Kidney epithelial cell (primary cell): ENCODE data around the gene PCMTD2. TPM values are rescaled to one million over a fixed set of nuclear protein-coding genes. Genes with fewer than 3 reads are reported as not detected.
A peak's percentile ranks its signal among the peaks of the same experiment; 100 is the strongest.

Experiments
- DNase-seq: peaks from one replicate; pipeline ENCODE4 v3.0.0-alpha.2; 2010; ENCODE audit warnings: low read depth
- H3K27me3 ChIP-seq: 2 replicates; pipeline ENCODE4 v1.6.0; 2011; ENCODE audit warnings: low read length; ENCODE audit not compliant: control insufficient read depth, insufficient read depth
- H3K36me3 ChIP-seq: 2 replicates; pipeline ENCODE4 v1.5.1; 2011; ENCODE audit warnings: low read length; ENCODE audit not compliant: control insufficient read depth, insufficient read depth
- H3K4me3 ChIP-seq: 2 replicates; pipeline ENCODE4 v1.5.1; 2011; ENCODE audit warnings: low read depth, mild to moderate bottlenecking, control low read depth, low read length
- total RNA-seq: library from RNA; depleted of rRNA; stranded (reverse); fragments of >200 nt; gene quantifications from 2 replicates; pipeline ENCODE4 v1.2.3, GENCODE V29; 2015
- TF ChIP-seq, protein P1 (sequence below): IDR thresholded peaks from 2 replicates; pipeline ENCODE4 v1.5.1; 2011; ENCODE audit warnings: mild to moderate bottlenecking, moderate library complexity, low read length, control low read depth, inconsistent platforms; ENCODE audit not compliant: insufficient read depth, poor library complexity, severe bottlenecking

Gene PCMTD2
- total RNA-seq, 1 donor from 2014 or later, result 53.8 TPM

DNA sequence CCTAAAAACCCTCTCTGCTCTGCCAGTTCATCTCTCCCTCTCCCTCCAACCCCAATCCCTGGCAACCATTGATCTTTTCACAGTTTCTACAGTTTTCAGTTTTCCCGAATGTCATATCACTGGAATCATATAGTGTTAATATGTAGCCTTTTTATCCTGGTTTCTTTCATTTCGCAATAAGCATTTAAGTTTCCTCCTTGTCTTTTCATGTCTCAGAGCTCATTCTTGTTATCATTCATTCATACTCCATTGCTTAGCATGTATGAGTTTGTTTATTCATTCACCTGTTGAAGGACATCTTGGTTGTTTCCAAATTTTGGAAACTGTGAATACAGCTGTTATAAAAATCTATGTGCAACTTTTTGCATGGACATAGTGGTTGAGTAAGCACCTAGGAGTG is 5.5 kb upstream of the PCMTD2 start:
- TF ChIP-seq, protein P1, sequence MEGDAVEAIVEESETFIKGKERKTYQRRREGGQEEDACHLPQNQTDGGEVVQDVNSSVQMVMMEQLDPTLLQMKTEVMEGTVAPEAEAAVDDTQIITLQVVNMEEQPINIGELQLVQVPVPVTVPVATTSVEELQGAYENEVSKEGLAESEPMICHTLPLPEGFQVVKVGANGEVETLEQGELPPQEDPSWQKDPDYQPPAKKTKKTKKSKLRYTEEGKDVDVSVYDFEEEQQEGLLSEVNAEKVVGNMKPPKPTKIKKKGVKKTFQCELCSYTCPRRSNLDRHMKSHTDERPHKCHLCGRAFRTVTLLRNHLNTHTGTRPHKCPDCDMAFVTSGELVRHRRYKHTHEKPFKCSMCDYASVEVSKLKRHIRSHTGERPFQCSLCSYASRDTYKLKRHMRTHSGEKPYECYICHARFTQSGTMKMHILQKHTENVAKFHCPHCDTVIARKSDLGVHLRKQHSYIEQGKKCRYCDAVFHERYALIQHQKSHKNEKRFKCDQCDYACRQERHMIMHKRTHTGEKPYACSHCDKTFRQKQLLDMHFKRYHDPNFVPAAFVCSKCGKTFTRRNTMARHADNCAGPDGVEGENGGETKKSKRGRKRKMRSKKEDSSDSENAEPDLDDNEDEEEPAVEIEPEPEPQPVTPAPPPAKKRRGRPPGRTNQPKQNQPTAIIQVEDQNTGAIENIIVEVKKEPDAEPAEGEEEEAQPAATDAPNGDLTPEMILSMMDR, result no peak
- H3K27me3 ChIP-seq, result peaks cover 5% of the 10 kb centered on the region
- no peak for DNase-seq
- H3K36me3 ChIP-seq, result no peaks in the 10 kb centered on the region
- H3K4me3 ChIP-seq, result no peak overlapping the region

DNA sequence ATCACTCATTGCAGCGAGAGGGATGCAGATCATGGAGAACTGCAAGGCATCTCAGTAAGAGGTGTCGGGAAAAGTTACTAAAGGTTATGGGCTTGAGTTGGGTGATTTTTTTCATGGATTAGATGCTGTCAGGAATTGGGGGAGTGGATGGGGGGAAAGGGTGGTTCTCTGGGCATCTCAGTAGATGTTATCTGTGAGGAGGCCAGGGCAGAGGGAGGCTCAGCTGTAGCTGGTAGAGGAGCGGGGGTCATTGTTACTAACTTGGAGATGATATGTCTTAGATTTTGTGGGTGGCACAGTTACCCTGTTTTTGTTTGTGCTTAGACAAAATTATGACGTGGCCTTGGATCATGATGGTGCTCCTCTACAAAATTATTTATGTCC is 2.6 kb upstream of the PCMTD2 start:
- TF ChIP-seq, protein P1, result no peak
- Histone ChIP-seq H3K36me3 (no peaks in the 10 kb centered on the region), H3K27me3 (peaks cover 5% of the 10 kb centered on the region), H3K4me3 (no peak overlapping the region)
- no peak for DNase-seq

DNA sequence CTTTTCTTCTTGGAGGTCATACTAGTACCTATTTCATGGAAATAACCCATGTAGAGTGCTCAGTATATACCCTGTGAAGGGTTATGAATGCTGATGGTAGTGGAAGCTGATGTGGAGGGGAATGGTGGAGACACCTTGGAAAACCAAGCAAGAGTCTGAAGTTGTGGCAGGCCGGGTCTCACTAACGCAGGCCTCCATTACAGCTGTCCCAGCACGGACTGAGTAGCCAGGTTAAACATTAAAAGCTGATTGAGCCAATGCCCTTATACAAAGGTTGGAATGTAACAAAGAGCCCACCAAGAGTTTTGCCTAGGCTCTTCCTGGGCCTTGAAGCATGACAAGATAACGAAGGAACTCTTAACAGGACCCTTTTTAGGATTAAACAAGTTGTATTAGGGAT is 2.1 kb upstream of the PCMTD2 start:
- no peak for DNase-seq
- TF ChIP-seq, protein P1, result no peak
- no peak overlapping the region for H3K4me3 ChIP-seq
- H3K27me3 ChIP-seq, result peaks cover 2% of the 10 kb centered on the region
- H3K36me3 ChIP-seq, result no peaks in the 10 kb centered on the region

DNA sequence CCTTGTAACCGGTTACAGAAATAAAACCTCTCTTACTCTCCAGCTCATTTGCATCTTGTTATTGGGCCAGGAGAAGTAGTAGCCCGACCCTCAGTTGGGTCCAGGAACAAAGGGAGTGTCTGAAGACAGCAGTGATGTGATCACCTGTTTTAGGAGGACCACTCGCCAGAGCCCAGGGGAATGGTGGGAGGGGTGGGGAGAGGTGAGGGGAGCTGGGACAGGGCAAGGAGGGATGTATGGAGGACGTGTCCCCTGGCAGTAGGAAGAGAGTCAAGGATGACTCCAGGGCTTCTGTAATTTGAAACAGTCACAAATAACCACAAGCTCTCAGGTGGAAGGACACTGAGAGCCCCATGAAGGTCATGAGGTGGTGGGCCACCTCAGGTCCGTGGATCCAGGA is 1.4 kb upstream of the PCMTD2 start:
- TF ChIP-seq, protein P1, result no peak
- H3K36me3 ChIP-seq, result no peaks in the 10 kb centered on the region
- no peak overlapping the region for H3K4me3 ChIP-seq
- no peaks in the 10 kb centered on the region for H3K27me3 ChIP-seq
- no peak for DNase-seq

DNA sequence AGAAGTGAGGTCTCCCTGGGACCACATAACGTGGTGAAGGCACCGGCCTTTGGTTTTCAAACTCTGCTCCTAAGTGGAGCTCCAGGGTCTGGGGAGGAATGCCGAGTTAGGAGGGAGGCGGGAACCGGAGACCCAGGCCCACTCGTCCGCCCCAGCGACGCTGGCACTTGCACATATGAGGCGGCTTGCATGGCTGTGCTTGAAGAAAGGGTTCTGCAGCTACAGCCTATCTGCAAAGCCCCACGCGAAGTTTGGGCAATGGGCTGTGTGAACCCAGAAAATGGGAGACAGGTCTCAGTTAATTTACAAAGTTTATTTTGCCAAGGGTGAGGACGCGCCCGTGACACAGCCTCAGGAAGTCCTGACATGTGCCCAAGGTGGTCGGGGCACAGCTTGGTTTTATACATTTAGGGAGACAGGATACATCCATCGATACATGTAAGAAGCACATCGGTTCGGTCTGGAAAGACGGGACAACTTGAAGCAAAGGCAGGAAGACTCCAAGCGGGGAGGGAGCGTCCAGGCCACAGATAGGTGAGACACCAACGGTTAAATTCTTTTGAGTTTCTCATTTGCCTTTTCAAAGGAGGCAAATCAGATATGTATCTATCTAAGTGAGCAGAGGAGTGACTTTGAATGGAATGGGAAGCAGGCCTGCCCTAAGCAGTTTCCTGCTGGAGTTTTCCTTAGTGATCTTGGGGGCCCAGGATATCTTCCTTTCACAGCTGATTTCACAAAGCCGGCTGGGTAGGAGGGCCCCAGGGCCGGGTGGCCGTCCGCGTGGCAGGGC is 782 bp upstream of the PCMTD2 start:
- H3K27me3 ChIP-seq, result no peaks in the 10 kb centered on the region
- no peaks in the 10 kb centered on the region for H3K36me3 ChIP-seq
- H3K4me3 ChIP-seq, result peak overlapping the region; percentile 58
- TF ChIP-seq, protein P1, result no peak
- no peak for DNase-seq
